Fibroblast of lung (primary cell): ENCODE results near the gene TTLL9. TPM values are rescaled to one million over a fixed set of nuclear protein-coding genes. Genes with fewer than 3 reads are reported as not detected.

Experiments used
- DNase-seq, 2 donors: peaks; one replicate each; pipeline versions ENCODE4 v3.0.0 to v3.0.0-alpha.2; 2010; ENCODE audit warnings: low read depth in 2 of 2
- H2AFZ ChIP-seq: 2 replicates; pipeline ENCODE4 v1.5.1; 2012; ENCODE audit warnings: low read length, control low read depth, inconsistent platforms
- H3K27ac ChIP-seq: 2 replicates; pipeline ENCODE4 v1.5.1; 2011; ENCODE audit warnings: low read length, control low read depth; ENCODE audit not compliant: insufficient read depth
- H3K27me3 ChIP-seq: 2 replicates; pipeline ENCODE4 v1.5.1; 2011; ENCODE audit warnings: mild to moderate bottlenecking, low read length; ENCODE audit not compliant: control insufficient read depth, insufficient read depth
- H3K36me3 ChIP-seq: 2 replicates; pipeline ENCODE4 v1.5.1; 2011; ENCODE audit warnings: low read length; ENCODE audit not compliant: control insufficient read depth, insufficient read depth
- H3K4me1 ChIP-seq: 2 replicates; pipeline ENCODE4 v1.5.1; 2011; ENCODE audit warnings: low read length; ENCODE audit not compliant: control insufficient read depth, insufficient read depth; ENCODE audit errors: extremely low read depth
- H3K4me2 ChIP-seq: 2 replicates; pipeline ENCODE4 v1.5.1; 2011; ENCODE audit warnings: low read length, control low read depth; ENCODE audit not compliant: insufficient read depth; ENCODE audit errors: extremely low read depth
- H3K4me3 ChIP-seq, 4 experiments: fragments of 200-600 bp in 1 of 4; sonication (generic) in 1 of 4; replicated peaks in 1 of 4; 2 replicates each; pipeline ENCODE4 v1.5.1; 2011 to 2016; ENCODE audit warnings: low read length in 4 of 4, low read depth in 3 of 4, mild to moderate bottlenecking in 3 of 4, control low read depth in 2 of 4, inconsistent platforms in 1 of 4, mixed read lengths in 1 of 4; ENCODE audit not compliant: insufficient read depth in 1 of 4; ENCODE audit errors: control extremely low read depth in 1 of 4
- H3K79me2 ChIP-seq: 2 replicates; pipeline ENCODE4 v1.5.1; 2012; ENCODE audit warnings: mild to moderate bottlenecking, low read length, inconsistent platforms; ENCODE audit not compliant: control insufficient read depth, insufficient read depth
- H3K9ac ChIP-seq: 2 replicates; pipeline ENCODE4 v1.5.1; 2011; ENCODE audit warnings: mild to moderate bottlenecking, low read length, control low read depth; ENCODE audit not compliant: insufficient read depth
- H3K9me3 ChIP-seq: 2 replicates; pipeline ENCODE4 v1.5.1; 2012; ENCODE audit warnings: low read depth, low read length; ENCODE audit not compliant: control insufficient read depth, insufficient read depth
- H4K20me1 ChIP-seq: 2 replicates; pipeline ENCODE4 v1.5.1; 2011; ENCODE audit warnings: low read length; ENCODE audit not compliant: control insufficient read depth, insufficient read depth; ENCODE audit errors: extremely low read depth
- CTCF ChIP-seq, 2 donors: IDR thresholded peaks in 1 of 2; conservative IDR thresholded peaks in 1 of 2; 1 replicate in 1 of 2; 2 replicates in 1 of 2; pipeline ENCODE4 v1.5.1; 2011 to 2012; ENCODE audit warnings: low read length in 2 of 2, control low read depth in 1 of 2, inconsistent platforms in 1 of 2, low read depth in 1 of 2, mild to moderate bottlenecking in 1 of 2
- EZH2 ChIP-seq: IDR thresholded peaks from 2 replicates; pipeline ENCODE4 v1.5.1; 2012; ENCODE audit warnings: low read length, control low read depth, mild to moderate bottlenecking; ENCODE audit errors: missing control alignments
- polyA plus RNA-seq, 2 donors: library from polyadenylated mRNA; depleted of rRNA in 1 of 2; stranded (reverse) in 1 of 2; unstranded in 1 of 2; fragments of >200 nt; gene quantifications; 2 replicates each; pipeline ENCODE4 v1.2.1, GENCODE V29; 2011 to 2012; ENCODE audit warnings: missing spikeins in 1 of 2
- total RNA-seq: library from RNA; depleted of rRNA; stranded (reverse); fragments of >200 nt; gene quantifications from 2 replicates; pipeline ENCODE4 v1.2.1, GENCODE V29; 2014

The TTLL9 gene
- total and polyA plus RNA-seq, 2 donors (not counting 1 experiment from before 2014, with no cell fraction given), result 0.05 TPM; not detected in 1

- no peak for TF ChIP-seq EZH2
- TF ChIP-seq CTCF (conservative IDR thresholded peaks at IDR 0.05 in 1 of 2, IDR thresholded peaks at IDR 0.05 in 1 of 2; ENCODE audit: low read depth in 1 of 2, low read length in 2 of 2), result no peak
- Histone ChIP-seq H3K4me3 (no peak overlapping the region), H3K36me3 (no peaks in the 10 kb centered on the region), H3K9me3 (no peaks in the 10 kb centered on the region), H3K27ac (no peak overlapping the region), H3K9ac (no peak overlapping the region), H3K4me2 (no peak overlapping the region), H4K20me1 (no peaks in the 10 kb centered on the region), H2AFZ (no peak overlapping the region), H3K79me2 (no peaks in the 10 kb centered on the region), H3K4me1 (no peaks in the 10 kb centered on the region), H3K27me3 (peaks cover 21% of the 10 kb centered on the region)
- no peak for DNase-seq
These were observed 21.0 kb upstream of the TTLL9 start for GRCh38 chr20:31849306-31849930.

- TF ChIP-seq EZH2 (no peak), CTCF (conservative IDR thresholded peaks at IDR 0.05 in 1 of 2, IDR thresholded peaks at IDR 0.05 in 1 of 2; ENCODE audit: low read depth in 1 of 2, low read length in 2 of 2) (no peak)
- no peak for DNase-seq
- H3K27me3 ChIP-seq, result peaks cover 28% of the 10 kb centered on the region
These were observed 19.0 kb upstream of the TTLL9 start for GRCh38 chr20:31851240-31851955.

GRCh38 chr20:31853481-31853880 is 17.0 kb upstream of the TTLL9 start:
- TF ChIP-seq EZH2 (no peak), CTCF (conservative IDR thresholded peaks at IDR 0.05 in 1 of 2, IDR thresholded peaks at IDR 0.05 in 1 of 2; ENCODE audit: low read depth in 1 of 2, low read length in 2 of 2) (no peak)
- no peak for DNase-seq
- Histone ChIP-seq H3K27me3 (peaks cover 45% of the 10 kb centered on the region), H4K20me1 (no peaks in the 10 kb centered on the region), H3K9me3 (no peaks in the 10 kb centered on the region), H3K4me1 (no peaks in the 10 kb centered on the region), H3K4me2 (no peak overlapping the region), H3K9ac (no peak overlapping the region), H2AFZ (no peak overlapping the region), H3K36me3 (no peaks in the 10 kb centered on the region), H3K79me2 (no peaks in the 10 kb centered on the region), H3K27ac (no peak overlapping the region), H3K4me3 (no peak overlapping the region)

More at GRCh38 chr20:31851240-31851955, 19.0 kb upstream of the TTLL9 start:
- Histone ChIP-seq H3K4me3 (no peak overlapping the region), H3K79me2 (no peaks in the 10 kb centered on the region), H3K9me3 (no peaks in the 10 kb centered on the region), H4K20me1 (no peaks in the 10 kb centered on the region), H3K4me1 (no peaks in the 10 kb centered on the region), H3K27ac (no peak overlapping the region), H3K4me2 (no peak overlapping the region), H2AFZ (no peak overlapping the region), H3K36me3 (no peaks in the 10 kb centered on the region), H3K9ac (no peak overlapping the region)
